ENCODE measurements around the gene NECTIN3. TPM values are rescaled to one million over a fixed set of nuclear protein-coding genes. Genes with fewer than 3 reads are reported as not detected.

The NECTIN3 gene
- total and polyA plus RNA-seq, 9 donors, result 15.4 to 45.5 (median 36.3) TPM

DNA sequence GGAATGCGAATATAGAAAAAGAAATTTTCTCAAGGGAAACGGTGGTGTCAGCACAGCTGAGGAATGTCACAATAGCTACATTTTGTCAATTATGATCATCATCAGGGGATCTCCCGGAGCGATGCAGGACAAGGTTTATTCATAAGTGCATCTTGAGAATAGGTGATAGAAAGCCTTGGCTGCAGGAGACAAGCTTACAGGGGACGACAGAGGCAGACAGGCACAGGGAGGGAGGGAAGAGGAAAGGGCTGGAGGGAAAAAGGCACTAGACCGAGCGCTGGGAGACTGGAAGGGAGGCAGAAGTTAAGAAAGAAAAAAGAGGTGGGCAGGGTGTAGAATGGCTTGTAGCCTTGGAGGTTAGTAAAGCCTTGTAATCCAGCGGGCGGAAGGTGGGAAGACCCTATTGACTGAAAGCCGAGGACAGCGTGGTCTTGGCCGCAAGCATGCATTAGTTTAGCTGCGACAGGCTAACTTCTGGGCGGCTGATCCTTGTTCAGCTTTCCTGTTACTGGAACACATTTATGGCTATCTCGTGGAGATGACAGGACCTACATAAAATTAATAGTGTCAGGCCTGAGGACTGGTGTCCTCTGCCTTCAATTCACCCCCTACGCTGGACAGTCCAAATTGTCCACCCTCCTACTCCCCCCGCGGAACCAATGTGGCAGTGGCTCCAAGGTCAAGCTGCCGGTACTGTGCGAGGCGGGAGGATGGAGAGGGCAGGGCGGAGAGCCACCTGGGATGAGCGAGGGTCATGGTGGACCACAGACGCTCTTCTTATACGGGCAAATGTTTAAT lies 1.4 kb upstream of the NECTIN3 start:
- H3K4me3 ChIP-seq, result peak overlapping the region; percentile 94
- peak overlapping the region; percentile 88 to 90 for H3K27ac ChIP-seq
- TF ChIP-seq EP300 (IDR thresholded peaks at IDR 0.05) (no peak), CTCF (IDR thresholded peaks at IDR 0.05) (no peak), POLR2A (IDR thresholded peaks at IDR 0.05) (no peak)
- no peaks in the 10 kb centered on the region for H3K36me3 ChIP-seq
- intact Hi-C loops (cut with DNase I), result loop anchor here in 1 of 4 donors (10.0 kb wide), 1 partner anchor 695 kb away; no protein-coding TSS in a partner anchor
- DNase-seq, result peak; percentile 52 to 65 (median 58)
- WGBS, 3 donors, result 2 to 6% (median 4%) methylated on average over 25 of the region's 25 CpGs
- no peaks in the 10 kb centered on the region for H3K27me3 ChIP-seq
- no peaks in the 10 kb centered on the region for H3K9me3 ChIP-seq
- H3K4me1 ChIP-seq (ENCODE audit: insufficient read depth), result peaks cover 3% of the 10 kb centered on the region

DNA sequence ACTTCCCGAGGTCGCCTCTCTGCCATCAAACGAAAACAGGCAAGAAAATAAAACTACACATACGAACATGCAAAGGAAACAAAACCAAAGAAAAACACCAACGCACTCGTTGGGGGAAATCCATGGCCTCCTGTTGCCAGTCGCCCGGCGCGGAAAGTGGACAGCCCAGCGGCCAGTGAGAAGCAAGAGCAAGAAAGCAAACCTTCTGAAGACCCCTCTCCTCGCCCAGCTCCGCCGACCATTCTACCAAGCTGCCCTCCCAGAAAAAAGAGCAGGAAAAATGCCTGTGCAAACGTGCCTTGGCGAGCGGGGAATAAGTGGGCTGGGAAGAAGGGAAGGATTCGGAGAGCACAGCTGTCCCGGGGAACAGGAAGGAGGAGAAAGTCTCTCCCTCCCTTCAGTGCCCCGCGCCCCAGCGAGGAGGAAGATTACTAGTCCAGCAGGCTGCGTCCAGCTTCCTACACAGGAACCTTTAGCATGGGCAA lies 802 bp upstream of the NECTIN3 start:
- intact Hi-C loops (cut with DNase I), result loop anchor here in 1 of 4 donors (10.0 kb wide), 1 partner anchor 696 kb away; no protein-coding TSS in a partner anchor
- peak overlapping the region; percentile 94 for H3K4me3 ChIP-seq
- 0 to 1% (median 0%) methylated on average over 23 of the region's 23 CpGs for WGBS, 3 donors
- DNase-seq, result no peak
- H3K27ac ChIP-seq, result peak overlapping the region; percentile 88 to 90
- TF ChIP-seq CTCF (IDR thresholded peaks at IDR 0.05), result no peak
- no peak for TF ChIP-seq EP300 (IDR thresholded peaks at IDR 0.05)
- peaks cover 3% of the 10 kb centered on the region for H3K4me1 ChIP-seq (ENCODE audit: insufficient read depth)
- no peaks in the 10 kb centered on the region for H3K36me3 ChIP-seq
- no peaks in the 10 kb centered on the region for H3K27me3 ChIP-seq
- H3K9me3 ChIP-seq, result no peaks in the 10 kb centered on the region

DNA sequence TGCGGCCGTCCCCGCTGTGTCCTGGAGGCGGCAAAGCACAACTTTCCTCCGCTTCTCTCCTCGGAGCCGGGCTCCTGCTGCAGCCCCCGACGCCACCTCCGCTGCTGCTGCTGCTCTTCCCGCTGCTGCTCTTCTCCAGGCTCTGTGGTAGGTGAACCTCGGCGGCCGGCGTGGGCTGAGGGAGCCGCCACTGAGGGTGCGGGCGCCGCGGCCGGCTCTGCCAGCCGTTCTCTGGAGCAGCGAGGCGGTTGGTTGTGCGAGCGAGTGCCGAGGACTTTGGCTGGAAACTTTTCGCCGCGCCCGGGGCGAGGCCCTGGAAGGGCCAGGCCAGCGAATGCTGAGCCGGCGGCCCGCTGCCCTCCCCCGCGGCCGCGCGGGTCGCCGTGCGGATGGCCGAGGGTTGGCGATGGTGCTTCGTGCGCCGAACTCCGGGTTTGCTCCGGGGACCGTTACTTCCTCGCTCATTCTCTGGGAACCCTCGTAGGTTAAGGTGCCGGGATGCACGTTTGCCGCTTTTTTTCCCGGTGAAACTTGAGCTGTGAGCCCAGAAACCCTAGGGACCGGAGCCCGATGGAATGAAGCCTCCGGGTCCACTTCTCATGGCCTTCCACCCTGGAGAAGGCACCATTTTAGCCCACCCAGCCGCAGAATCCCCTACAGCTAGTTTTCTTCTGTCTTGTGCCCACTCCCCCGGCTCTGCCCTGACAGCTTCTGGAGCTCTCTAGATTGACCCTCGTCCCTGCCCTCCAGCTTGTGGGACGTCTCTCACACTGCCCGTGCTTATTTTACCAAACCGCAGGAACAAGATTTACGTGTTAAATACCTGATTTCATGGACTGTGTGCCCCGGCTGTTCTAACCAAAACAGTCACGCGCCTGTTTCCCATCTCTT lies 660 bp downstream of the NECTIN3 start:
- peak overlapping the region; percentile 88 to 90 for H3K27ac ChIP-seq
- TF ChIP-seq EP300 (IDR thresholded peaks at IDR 0.05), result no peak
- no peaks in the 10 kb centered on the region for H3K9me3 ChIP-seq
- no peaks in the 10 kb centered on the region for H3K27me3 ChIP-seq
- no peaks in the 10 kb centered on the region for H3K36me3 ChIP-seq
- H3K4me3 ChIP-seq, result peak overlapping the region; percentile 94
- H3K4me1 ChIP-seq (ENCODE audit: insufficient read depth), result peaks cover 3% of the 10 kb centered on the region
- peak in 4 of 5 donors; percentile 28 to 64 (median 56) for DNase-seq
- 0 to 1% (median 1%) methylated on average over 37 to 71 of the region's 71 CpGs for WGBS, 3 donors
- intact Hi-C loops (cut with DNase I), result loop anchor here in 1 of 4 donors (10.0 kb wide), 1 partner anchor 697 kb away; no protein-coding TSS in a partner anchor

DNA sequence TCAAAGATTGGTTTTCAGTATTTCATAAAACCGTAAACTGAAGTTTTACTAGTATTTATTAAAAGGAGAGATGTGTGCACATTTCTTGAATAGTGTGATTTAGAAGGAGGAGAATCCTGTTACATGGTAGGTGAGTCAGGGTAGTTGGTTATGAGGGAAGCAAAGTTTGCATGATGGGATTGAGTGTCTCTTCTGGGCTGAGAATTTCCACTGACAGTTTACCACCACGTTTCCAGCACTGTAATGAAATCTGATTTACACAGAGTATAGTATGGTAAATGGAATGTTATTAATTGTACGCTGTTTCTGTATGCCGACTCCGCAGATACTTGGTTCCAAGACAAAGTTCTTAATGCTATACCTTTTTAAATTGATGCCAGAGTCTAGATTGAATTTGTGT lies 1.6 kb downstream of the NECTIN3 start:
- Histone ChIP-seq H3K27ac (peak overlapping the region in 1 of 2 donors; percentile 90), H3K4me1 (ENCODE audit: insufficient read depth) (peaks cover 5% of the 10 kb centered on the region), H3K9me3 (no peaks in the 10 kb centered on the region), H3K36me3 (no peaks in the 10 kb centered on the region), H3K27me3 (no peaks in the 10 kb centered on the region), H3K4me3 (peak overlapping the region; percentile 94)
- no peak for DNase-seq
- intact Hi-C loops (cut with DNase I), result loop anchor here in 1 of 4 donors (10.0 kb wide), 1 partner anchor 698 kb away; no protein-coding TSS in a partner anchor
- 37 to 45% (median 44%) methylated on average over 5 of the region's 5 CpGs for WGBS, 3 donors
- no peak for TF ChIP-seq EP300 (IDR thresholded peaks at IDR 0.05)
- TF ChIP-seq CTCF (IDR thresholded peaks at IDR 0.05), result no peak
- TF ChIP-seq POLR2A (IDR thresholded peaks at IDR 0.05), result no peak

Data from ovary (tissue), 9 donors.